WI38 (cell line): ENCODE data around the gene CACNA1I.

ENCODE experiments used
- H3K4me3 ChIP-seq: 2 replicates; pipeline ENCODE4 v1.5.1; 2011; ENCODE audit warnings: low read depth, mild to moderate bottlenecking, control low read depth, low read length
- TF ChIP-seq, protein P1 (sequence below): IDR thresholded peaks from 2 replicates; pipeline ENCODE4 v1.5.1; 2012; ENCODE audit warnings: low read depth, mild to moderate bottlenecking, control low read depth, low read length

The CACNA1I gene

GRCh38 chr22:39627208-39627607 lies 56.7 kb downstream of the CACNA1I start:
- TF ChIP-seq, protein P1, sequence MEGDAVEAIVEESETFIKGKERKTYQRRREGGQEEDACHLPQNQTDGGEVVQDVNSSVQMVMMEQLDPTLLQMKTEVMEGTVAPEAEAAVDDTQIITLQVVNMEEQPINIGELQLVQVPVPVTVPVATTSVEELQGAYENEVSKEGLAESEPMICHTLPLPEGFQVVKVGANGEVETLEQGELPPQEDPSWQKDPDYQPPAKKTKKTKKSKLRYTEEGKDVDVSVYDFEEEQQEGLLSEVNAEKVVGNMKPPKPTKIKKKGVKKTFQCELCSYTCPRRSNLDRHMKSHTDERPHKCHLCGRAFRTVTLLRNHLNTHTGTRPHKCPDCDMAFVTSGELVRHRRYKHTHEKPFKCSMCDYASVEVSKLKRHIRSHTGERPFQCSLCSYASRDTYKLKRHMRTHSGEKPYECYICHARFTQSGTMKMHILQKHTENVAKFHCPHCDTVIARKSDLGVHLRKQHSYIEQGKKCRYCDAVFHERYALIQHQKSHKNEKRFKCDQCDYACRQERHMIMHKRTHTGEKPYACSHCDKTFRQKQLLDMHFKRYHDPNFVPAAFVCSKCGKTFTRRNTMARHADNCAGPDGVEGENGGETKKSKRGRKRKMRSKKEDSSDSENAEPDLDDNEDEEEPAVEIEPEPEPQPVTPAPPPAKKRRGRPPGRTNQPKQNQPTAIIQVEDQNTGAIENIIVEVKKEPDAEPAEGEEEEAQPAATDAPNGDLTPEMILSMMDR = no peak
- H3K4me3 ChIP-seq = no peak overlapping the region

DNA sequence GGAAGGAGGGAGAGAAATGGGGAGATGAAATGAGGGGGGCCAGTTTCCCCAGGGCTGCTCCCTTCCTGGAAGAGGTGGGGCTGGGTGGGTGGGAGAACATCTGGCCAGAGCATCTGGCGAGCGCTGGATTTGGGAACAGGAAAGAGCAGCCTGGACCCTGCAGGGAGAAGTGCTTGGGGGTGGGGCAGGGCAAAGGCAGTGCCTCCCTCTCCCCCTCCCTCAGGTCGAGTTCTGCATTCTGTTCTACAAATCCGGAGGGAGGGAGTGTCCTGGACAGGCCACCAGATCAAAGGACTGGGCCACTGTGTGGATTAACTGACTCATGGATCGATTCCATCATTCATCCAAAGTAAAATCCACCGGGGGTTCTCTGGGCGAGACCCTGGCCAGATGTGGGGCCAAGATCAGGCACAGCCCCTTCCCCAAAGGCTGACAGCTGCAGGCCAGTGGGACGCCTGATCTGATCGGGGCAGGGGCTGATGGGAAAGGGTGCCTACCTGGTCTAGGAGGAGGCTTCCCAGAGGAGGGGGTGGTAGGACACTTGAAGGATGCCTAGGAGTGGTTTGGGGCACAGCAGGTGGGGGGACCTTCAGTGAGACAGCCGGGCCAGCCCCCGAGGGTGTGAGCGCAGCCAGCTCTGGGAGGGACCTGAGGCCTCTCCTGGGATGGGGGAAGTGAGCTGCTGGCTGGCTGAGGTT lies 57.5 kb downstream of the CACNA1I start:
- H3K4me3 ChIP-seq = no peak overlapping the region
- TF ChIP-seq, protein P1 = no peak

GRCh38 chr22:39628563-39629080 lies 58.1 kb downstream of the CACNA1I start:
- TF ChIP-seq, protein P1 = no peak

DNA sequence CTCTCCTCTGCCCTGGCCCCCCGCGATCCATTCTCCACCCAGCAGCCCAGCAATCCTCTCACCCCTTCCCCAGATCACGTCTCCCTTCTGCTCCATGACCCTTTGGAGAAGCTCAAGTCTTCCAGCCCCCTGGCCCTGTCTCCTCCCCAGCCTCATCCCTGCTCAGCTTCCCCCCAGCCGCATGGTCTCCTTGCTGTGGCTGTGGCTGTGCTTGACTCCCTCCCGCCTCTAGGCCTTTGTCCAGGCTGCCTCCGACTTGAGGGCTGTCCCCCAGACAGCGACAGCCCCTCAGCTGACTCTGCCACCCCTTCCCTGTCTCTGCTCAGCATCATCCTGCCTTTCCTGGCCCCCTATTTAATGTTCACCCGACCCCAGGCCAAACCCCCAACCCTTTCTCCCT lies 59.3 kb downstream of the CACNA1I start:
- TF ChIP-seq, protein P1 = no peak
- no peak overlapping the region for H3K4me3 ChIP-seq

More at GRCh38 chr22:39628563-39629080, 58.1 kb downstream of the CACNA1I start:
- H3K4me3 ChIP-seq = no peak overlapping the region

DNA sequence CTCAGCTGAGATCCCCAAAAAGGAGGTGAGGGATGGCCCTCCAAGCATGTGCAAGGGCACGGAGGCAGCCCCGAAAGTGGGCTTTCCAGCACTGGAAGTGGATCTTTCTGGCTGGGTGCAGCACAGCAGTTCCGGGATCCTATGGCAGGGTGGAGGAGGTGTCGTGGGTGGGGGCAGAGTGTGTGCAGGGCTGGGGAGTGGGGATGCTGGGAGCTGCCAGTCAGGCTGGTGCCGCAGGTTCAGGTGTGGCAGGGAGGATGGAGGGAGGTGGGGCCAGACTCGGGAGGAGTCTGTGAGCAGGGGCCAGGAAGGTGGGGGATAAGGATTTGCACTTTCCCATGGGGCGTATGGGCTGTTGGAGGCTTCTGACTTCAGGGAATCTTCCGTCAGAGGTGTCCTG lies 60.2 kb downstream of the CACNA1I start:
- no peak overlapping the region for H3K4me3 ChIP-seq
- TF ChIP-seq, protein P1 = no peak

DNA sequence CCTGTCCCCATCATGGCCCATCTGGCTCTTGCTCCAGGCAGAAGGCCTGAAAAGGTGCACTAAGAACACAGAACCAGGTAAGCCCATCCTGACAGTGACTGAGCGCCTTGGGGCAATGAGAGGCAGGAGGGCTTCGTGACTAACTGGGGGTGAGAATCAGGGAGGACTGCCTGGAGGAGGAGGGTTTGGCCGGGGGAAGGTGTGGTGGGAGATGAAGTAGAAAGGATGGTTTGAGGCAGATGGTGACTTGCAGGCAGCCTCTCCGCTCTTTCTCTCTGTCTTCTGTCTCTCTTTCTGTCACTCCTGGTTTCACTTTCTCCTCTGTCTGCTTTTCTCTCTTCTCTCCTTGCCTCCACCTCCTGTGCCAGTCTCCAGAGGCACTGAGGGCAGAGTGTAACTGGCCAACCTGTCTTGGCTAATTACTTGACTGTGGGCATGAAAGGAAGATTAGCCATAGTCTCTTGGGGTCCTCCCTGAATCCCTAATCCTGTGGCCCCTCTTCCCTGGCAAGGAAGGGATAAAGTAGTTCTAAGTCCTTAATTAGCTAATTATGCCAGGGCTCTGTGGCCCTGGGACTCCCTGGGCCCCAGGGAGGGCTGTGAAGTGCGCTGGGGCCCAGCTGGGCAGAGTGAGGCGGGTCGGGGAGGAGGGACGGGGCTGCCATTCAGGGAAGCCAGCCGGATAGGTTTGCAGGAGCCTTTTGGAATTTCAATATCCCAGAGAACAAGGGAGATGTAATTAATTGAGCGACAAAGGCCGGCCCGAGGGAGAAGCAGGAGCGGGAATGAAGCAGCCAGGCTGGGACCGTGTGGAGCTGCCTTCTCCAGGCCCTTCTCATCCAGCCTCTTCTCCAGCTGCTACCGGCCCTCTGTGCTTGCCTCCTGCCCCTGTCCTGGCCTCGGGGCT lies 61.1 kb downstream of the CACNA1I start:
- TF ChIP-seq, protein P1 = no peak
- no peak overlapping the region for H3K4me3 ChIP-seq
